NCI-H128 (cell line): ENCODE measurements around the gene SUPT16H.
A peak's percentile ranks its signal among the peaks of the same experiment; 100 is the strongest.
"Not testable (repeated sequence)": the region's sequence is repeated elsewhere in the genome, so short reads cannot be mapped to it uniquely, and the experiment has no call there.

Experiments
- DNase-seq: peaks from one replicate; lab custom pipeline; 2025; ENCODE audit not compliant: unreplicated experiment; lab: John Stamatoyannopoulos, UW

The SUPT16H gene

GRCh38 chr14:21367582-21368144 is 16.2 kb downstream of the SUPT16H start:
- DNase-seq: no peak

- no peak for DNase-seq
These were observed 27.3 kb downstream of the SUPT16H start for GRCh38 chr14:21356511-21356910.

- no peak for DNase-seq
These were observed 31.2 kb downstream of the SUPT16H start for GRCh38 chr14:21352587-21352986.

- no peak for DNase-seq
These were observed 33.3 kb downstream of the SUPT16H start for GRCh38 chr14:21350539-21350938.

- no peak for DNase-seq
These were observed 36.6 kb downstream of the SUPT16H start for GRCh38 chr14:21347201-21347600.

GRCh38 chr14:21346532-21347135 is 37.2 kb downstream of the SUPT16H start:
- no peak for DNase-seq

GRCh38 chr14:21343035-21343794 is 40.6 kb downstream of the SUPT16H start:
- no peak for DNase-seq

- no peak for DNase-seq
These were observed 49.5 kb downstream of the SUPT16H start for GRCh38 chr14:21334202-21334906.

- DNase-seq: no peak
These were observed 50.9 kb downstream of the SUPT16H start for GRCh38 chr14:21332950-21333349.

- DNase-seq: no peak
These were observed 56.8 kb downstream of the SUPT16H start for GRCh38 chr14:21326972-21327371.

- no peak for DNase-seq
These were observed 61.1 kb downstream of the SUPT16H start for GRCh38 chr14:21322716-21323115.

GRCh38 chr14:21320913-21321312 is 62.9 kb downstream of the SUPT16H start:
- no peak for DNase-seq

GRCh38 chr14:21317398-21317797 is 66.4 kb downstream of the SUPT16H start:
- no peak for DNase-seq

GRCh38 chr14:21313512-21313911 is 70.3 kb downstream of the SUPT16H start:
- no peak for DNase-seq

GRCh38 chr14:21311614-21312013 is 72.2 kb downstream of the SUPT16H start:
- no peak for DNase-seq

GRCh38 chr14:21309956-21310355 is 73.9 kb downstream of the SUPT16H start:
- no peak for DNase-seq

- no peak for DNase-seq
These were observed 74.6 kb downstream of the SUPT16H start for GRCh38 chr14:21309238-21309636.

- peak; percentile 69 for DNase-seq
These were observed 75.2 kb downstream of the SUPT16H start for GRCh38 chr14:21308479-21309237.

- DNase-seq: no peak
These were observed 75.7 kb downstream of the SUPT16H start for GRCh38 chr14:21308132-21308478.

GRCh38 chr14:21307637-21308036 is 76.2 kb downstream of the SUPT16H start:
- no peak for DNase-seq

GRCh38 chr14:21302836-21303140 is 81.0 kb downstream of the SUPT16H start:
- not testable (repeated sequence) for DNase-seq
